Skeletal muscle tissue (tissue), 4 donors: Measurements from ENCODE around the gene STC2. TPM values are rescaled to one million over a fixed set of nuclear protein-coding genes. Genes with fewer than 3 reads are reported as not detected.

Experiments used
- H3K27ac ChIP-seq: one replicate; pipeline ENCODE4 v1.7.0; 2013; ENCODE audit warnings: mild to moderate bottlenecking, low read depth, low read length, inconsistent platforms
- H3K27me3 ChIP-seq, 3 donors: one replicate each; pipeline ENCODE4 v1.7.0; 2013; ENCODE audit warnings: low read length in 3 of 3; ENCODE audit not compliant: control insufficient read depth in 3 of 3, insufficient read depth in 3 of 3
- H3K36me3 ChIP-seq, 3 donors: one replicate each; pipeline ENCODE4 v1.7.0; 2013; ENCODE audit warnings: low read length in 3 of 3; ENCODE audit not compliant: control insufficient read depth in 3 of 3, insufficient read depth in 3 of 3
- H3K4me1 ChIP-seq, 3 donors: one replicate each; pipeline ENCODE4 v1.7.0; 2013; ENCODE audit warnings: low read length in 3 of 3, mild to moderate bottlenecking in 3 of 3; ENCODE audit not compliant: control insufficient read depth in 3 of 3, insufficient read depth in 3 of 3
- H3K4me3 ChIP-seq, 3 donors: one replicate each; pipeline ENCODE4 v1.7.0; 2013; ENCODE audit warnings: low read length in 3 of 3
- H3K9ac ChIP-seq, 3 donors: one replicate each; pipeline ENCODE4 v1.7.0; 2013; ENCODE audit warnings: low read length in 3 of 3, mild to moderate bottlenecking in 3 of 3, moderate library complexity in 2 of 3, low read depth in 1 of 3
- H3K9me3 ChIP-seq, 3 donors: one replicate each; pipeline ENCODE4 v1.7.0; 2013; ENCODE audit warnings: low read length in 3 of 3; ENCODE audit not compliant: control insufficient read depth in 3 of 3
- total RNA-seq: library from RNA; depleted of rRNA; stranded (reverse); fragments of >200 nt; gene quantifications from one replicate; pipeline ENCODE4 v1.2.3, GENCODE V29; 2014
- donor health status: Osteomylitis.

Gene STC2
- total RNA-seq, 1 donor from 2014 or later: 3.1 TPM

GRCh38 chr5:173340984-173341383 lies 12.8 kb upstream of the STC2 start:
- no peak overlapping the region for H3K4me3 ChIP-seq
- H3K36me3 ChIP-seq: no peaks in the 10 kb centered on the region
- H3K27ac ChIP-seq: no peak overlapping the region
- no peaks in the 10 kb centered on the region for H3K9me3 ChIP-seq
- peaks cover 0 to 12% (median 3%) of the 10 kb centered on the region in 3 donors for H3K27me3 ChIP-seq
- no peak overlapping the region for H3K9ac ChIP-seq
- H3K4me1 ChIP-seq: no peaks in the 10 kb centered on the region

GRCh38 chr5:173340451-173340850 lies 12.2 kb upstream of the STC2 start:
- Histone ChIP-seq H3K36me3 (no peaks in the 10 kb centered on the region), H3K4me1 (no peaks in the 10 kb centered on the region), H3K9ac (no peak overlapping the region), H3K27me3 (peaks cover 0 to 12% (median 4%) of the 10 kb centered on the region in 3 donors), H3K4me3 (no peak overlapping the region), H3K27ac (no peak overlapping the region), H3K9me3 (no peaks in the 10 kb centered on the region)

GRCh38 chr5:173339286-173339685 lies 11.1 kb upstream of the STC2 start:
- H3K4me3 ChIP-seq: no peak overlapping the region
- H3K9me3 ChIP-seq: no peaks in the 10 kb centered on the region
- no peaks in the 10 kb centered on the region for H3K4me1 ChIP-seq
- no peak overlapping the region for H3K9ac ChIP-seq
- no peaks in the 10 kb centered on the region for H3K36me3 ChIP-seq
- H3K27ac ChIP-seq: no peak overlapping the region
- H3K27me3 ChIP-seq: peaks cover 0 to 12% (median 4%) of the 10 kb centered on the region in 3 donors

GRCh38 chr5:173338380-173339015 lies 10.3 kb upstream of the STC2 start:
- H3K4me1 ChIP-seq: no peaks in the 10 kb centered on the region
- peaks cover 0 to 12% (median 4%) of the 10 kb centered on the region in 3 donors for H3K27me3 ChIP-seq

GRCh38 chr5:173334808-173335207 lies 6.6 kb upstream of the STC2 start:
- peaks cover 4 to 11% (median 8%) of the 10 kb centered on the region in 3 donors for H3K27me3 ChIP-seq
- peaks cover 0 to 2% (median 0%) of the 10 kb centered on the region in 3 donors for H3K4me1 ChIP-seq
- H3K36me3 ChIP-seq: no peaks in the 10 kb centered on the region
- H3K9ac ChIP-seq: no peak overlapping the region
- no peak overlapping the region for H3K4me3 ChIP-seq
- no peak overlapping the region for H3K27ac ChIP-seq
- H3K9me3 ChIP-seq: no peaks in the 10 kb centered on the region

More at GRCh38 chr5:173338380-173339015, 10.3 kb upstream of the STC2 start:
- Histone ChIP-seq H3K9ac (no peak overlapping the region), H3K9me3 (no peaks in the 10 kb centered on the region), H3K27ac (no peak overlapping the region), H3K36me3 (no peaks in the 10 kb centered on the region), H3K4me3 (no peak overlapping the region)

GRCh38 chr5:173333925-173334661 lies 5.9 kb upstream of the STC2 start:
- H3K27me3 ChIP-seq: peaks cover 5 to 11% (median 8%) of the 10 kb centered on the region in 3 donors
- no peaks in the 10 kb centered on the region for H3K36me3 ChIP-seq
- no peaks in the 10 kb centered on the region for H3K9me3 ChIP-seq
- H3K4me3 ChIP-seq: no peak overlapping the region
- H3K9ac ChIP-seq: no peak overlapping the region
- H3K27ac ChIP-seq: no peak overlapping the region
- peaks cover 2 to 6% (median 2%) of the 10 kb centered on the region in 3 donors for H3K4me1 ChIP-seq

GRCh38 chr5:173331956-173332479 lies 3.8 kb upstream of the STC2 start:
- Histone ChIP-seq H3K36me3 (no peaks in the 10 kb centered on the region), H3K27me3 (peaks cover 13 to 21% (median 14%) of the 10 kb centered on the region in 3 donors), H3K9ac (no peak overlapping the region)

GRCh38 chr5:173331287-173331686 lies 3.1 kb upstream of the STC2 start:
- Histone ChIP-seq H3K9me3 (no peaks in the 10 kb centered on the region), H3K27me3 (peaks cover 13 to 20% (median 18%) of the 10 kb centered on the region in 3 donors), H3K36me3 (no peaks in the 10 kb centered on the region), H3K4me1 (peaks cover 19 to 27% (median 26%) of the 10 kb centered on the region in 3 donors), H3K4me3 (no peak overlapping the region), H3K27ac (no peak overlapping the region), H3K9ac (no peak overlapping the region)

More at GRCh38 chr5:173331956-173332479, 3.8 kb upstream of the STC2 start:
- no peak overlapping the region for H3K27ac ChIP-seq
- no peaks in the 10 kb centered on the region for H3K9me3 ChIP-seq
- H3K4me1 ChIP-seq: peaks cover 19 to 26% (median 20%) of the 10 kb centered on the region in 3 donors
- no peak overlapping the region for H3K4me3 ChIP-seq

GRCh38 chr5:173330338-173331206 lies 2.4 kb upstream of the STC2 start:
- Histone ChIP-seq H3K36me3 (no peaks in the 10 kb centered on the region), H3K9ac (no peak overlapping the region), H3K4me1 (peaks cover 19 to 28% (median 26%) of the 10 kb centered on the region in 3 donors), H3K4me3 (no peak overlapping the region), H3K9me3 (no peaks in the 10 kb centered on the region), H3K27ac (no peak overlapping the region), H3K27me3 (peaks cover 13 to 20% (median 15%) of the 10 kb centered on the region in 3 donors)
